ENCODE results near the gene BRD4. TPM values are rescaled to one million over a fixed set of nuclear protein-coding genes. Genes with fewer than 3 reads are reported as not detected.

BRD4 gene
- total RNA-seq: 109 TPM in 2 replicates

GRCh38 chr19:15332311-15332996 lies at the start of gene BRD4:
BRD4 (minus strand) TSS chr19:15332539; CDS start chr19:15273099, 59,440 bp downstream.
- Mint-ChIP-seq H3K27me3 (no peaks in the 10 kb centered on the region), H3K4me1 (peaks cover 29% of the 10 kb centered on the region), H3K27ac (peak within 1 kb of the TSS; percentile 96), H3K36me3 (ENCODE audit: low read depth) (peaks cover 26% of the 10 kb centered on the region), H3K4me3 (peak within 1 kb of the TSS; percentile 96), H3K9me3 (no peaks in the 10 kb centered on the region)
- peak; percentile 95 for DNase-seq
- intact Hi-C loops (cut with micrococcal nuclease): loop anchor here (5.0 kb wide), 1 partner anchor 45 kb away; the partner anchor contains the start of gene AKAP8

DNA sequence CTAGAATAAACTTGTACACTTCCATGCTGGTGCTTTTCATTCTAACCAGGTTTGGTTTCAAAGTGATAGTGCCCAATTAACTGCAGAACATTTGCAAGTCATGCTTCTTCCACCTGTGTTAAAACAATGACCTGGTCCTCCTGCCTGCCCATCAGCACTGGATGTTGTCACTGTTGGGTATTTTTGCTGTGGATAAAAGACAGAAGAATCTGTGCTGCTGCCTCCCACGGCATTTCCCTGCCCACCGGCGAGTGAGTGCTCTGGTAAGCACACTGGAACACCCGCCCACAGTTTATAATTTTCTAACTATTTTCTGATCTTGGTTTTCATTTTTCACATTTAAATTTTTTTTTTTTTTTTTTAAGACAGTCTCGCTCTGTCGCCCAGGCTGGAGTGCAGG lies 49.5 kb upstream of the BRD4 start:
- Mint-ChIP-seq H3K9me3 (no peaks in the 10 kb centered on the region), H3K36me3 (ENCODE audit: low read depth) (peaks cover 15% of the 10 kb centered on the region), H3K27me3 (peaks cover 2% of the 10 kb centered on the region), H3K4me1 (peaks cover 30% of the 10 kb centered on the region), H3K4me3 (peak overlapping the region; percentile 19), H3K27ac (peak overlapping the region; percentile 31)
- intact Hi-C loops (cut with micrococcal nuclease): no loop called here
- DNase-seq: no peak

DNA sequence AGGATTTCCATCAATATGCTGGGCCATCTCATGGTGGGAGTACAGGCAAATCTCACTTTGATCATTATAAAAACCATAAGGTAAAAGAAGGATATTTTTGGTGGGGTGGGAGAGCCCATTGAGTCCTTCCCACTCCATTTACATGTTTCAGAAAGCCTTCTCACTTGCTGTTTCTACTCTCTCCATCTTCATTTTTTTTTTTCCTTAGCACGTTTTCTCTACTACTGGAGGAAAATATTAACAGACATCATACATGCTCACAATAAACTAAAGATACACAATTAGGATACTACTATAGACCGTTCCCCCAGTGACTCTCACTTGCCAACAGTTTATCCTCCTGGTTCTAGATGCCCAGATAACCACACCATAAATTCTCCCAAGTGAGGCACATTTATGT lies 49.1 kb upstream of the BRD4 start:
- peaks cover 2% of the 10 kb centered on the region for H3K27me3 Mint-ChIP-seq
- intact Hi-C loops (cut with micrococcal nuclease): no loop called here
- peaks cover 33% of the 10 kb centered on the region for H3K4me1 Mint-ChIP-seq
- peak overlapping the region; percentile 19 for H3K4me3 Mint-ChIP-seq
- peaks cover 17% of the 10 kb centered on the region for H3K36me3 Mint-ChIP-seq (ENCODE audit: low read depth)
- H3K9me3 Mint-ChIP-seq: no peaks in the 10 kb centered on the region
- no peak for DNase-seq
- H3K27ac Mint-ChIP-seq: peak overlapping the region; percentile 31

DNA sequence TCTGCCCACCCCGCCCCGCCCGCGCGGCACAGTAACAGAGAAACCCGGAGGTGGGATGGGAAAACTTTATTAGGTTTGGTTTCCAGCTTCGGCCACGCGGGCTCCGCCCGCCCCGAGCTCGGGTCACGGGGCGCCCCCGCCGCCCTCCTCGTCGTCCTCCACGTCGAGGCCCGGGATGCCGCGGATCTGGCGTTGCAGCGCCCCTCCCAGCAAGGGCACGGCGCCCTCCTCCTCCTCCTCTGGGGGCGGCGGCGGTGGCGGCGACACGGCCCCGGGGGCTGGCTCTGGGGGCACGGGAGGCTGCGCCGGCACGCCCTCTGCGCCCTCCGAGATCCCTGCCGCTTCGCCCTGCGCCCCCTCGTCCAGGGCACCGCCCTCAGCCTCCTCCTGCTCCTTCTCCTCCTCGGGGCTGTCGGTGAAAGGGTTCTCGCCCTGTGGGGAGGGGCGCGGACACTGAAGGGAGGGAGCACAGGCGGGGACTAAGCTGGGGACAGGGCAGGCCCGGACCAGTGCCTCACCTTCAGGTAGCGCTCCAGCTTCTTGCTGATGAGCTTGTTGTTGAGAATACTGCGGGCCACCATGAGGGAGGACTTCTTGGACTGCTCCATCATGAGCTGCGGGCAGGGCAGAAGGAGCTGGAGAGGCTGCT lies 47.8 kb upstream of the BRD4 start:
- no peaks in the 10 kb centered on the region for H3K9me3 Mint-ChIP-seq
- intact Hi-C loops (cut with micrococcal nuclease): loop anchor here (1.0 to 5.0 kb wide), 6 partner anchors 39 to 255 kb away; partner anchors contain the start of gene BRD4
- peak overlapping the region; percentile 100 for H3K27ac Mint-ChIP-seq
- no peak for DNase-seq
- peaks cover 33% of the 10 kb centered on the region for H3K4me1 Mint-ChIP-seq
- H3K36me3 Mint-ChIP-seq (ENCODE audit: low read depth): peaks cover 15% of the 10 kb centered on the region
- peaks cover 2% of the 10 kb centered on the region for H3K27me3 Mint-ChIP-seq
- H3K4me3 Mint-ChIP-seq: peak overlapping the region; percentile 86

DNA sequence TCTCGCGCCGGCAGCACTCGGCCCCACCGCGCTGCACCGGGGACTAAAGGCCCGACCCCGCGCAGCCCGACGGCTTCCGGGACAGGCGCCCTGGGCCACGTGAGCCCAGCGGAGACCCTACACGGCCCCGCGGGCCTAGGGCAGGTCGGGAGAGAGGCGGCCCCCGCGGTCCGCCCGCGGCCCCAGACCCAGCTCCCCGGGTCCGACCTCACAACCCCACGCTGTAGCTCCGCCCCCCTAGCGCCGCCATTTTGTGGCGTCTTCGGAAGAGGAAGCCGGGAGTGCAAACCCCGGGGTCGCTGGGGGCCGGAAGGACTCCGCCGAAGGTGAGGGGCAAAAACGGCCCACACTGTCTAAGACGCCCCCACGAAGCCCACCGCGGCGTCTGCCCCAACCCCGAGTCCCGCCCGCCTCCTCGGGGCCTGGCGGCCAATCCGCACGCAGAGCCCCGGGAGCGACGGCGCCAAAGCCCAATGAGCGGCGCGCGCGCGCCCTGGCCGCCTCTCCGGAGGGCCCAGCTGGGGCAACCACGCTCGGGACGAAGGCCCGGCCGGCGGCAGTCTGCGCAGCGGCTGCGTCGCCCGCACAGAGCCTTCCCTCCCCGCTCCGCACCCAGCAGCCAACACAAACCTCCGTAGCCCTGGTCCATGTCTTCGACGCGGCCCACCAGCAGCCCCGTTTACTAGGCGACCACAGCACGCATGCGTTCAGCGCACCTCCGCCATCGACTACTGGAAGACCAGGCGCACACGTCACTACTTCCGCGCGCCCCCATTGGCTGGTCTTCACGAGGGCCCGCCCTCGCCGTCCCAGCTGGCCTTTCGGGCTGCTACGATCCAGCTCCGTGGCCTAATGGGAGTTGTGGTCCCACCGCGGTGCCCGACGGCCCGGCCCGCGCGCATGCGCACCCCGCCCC lies 47.0 kb upstream of the BRD4 start, which contains the start of gene AKAP8:
TSS of gene AKAP8 (minus strand) at position 705 of the 916 bp plus-strand sequence. CDS start at position 649, 56 bp downstream.
- DNase-seq: peak; percentile 99
- H3K9me3 Mint-ChIP-seq: no peaks in the 10 kb centered on the region
- intact Hi-C loops (cut with micrococcal nuclease): loop anchor here (1.0 to 5.0 kb wide), 6 partner anchors 40 to 254 kb away; partner anchors contain the start of gene BRD4
- H3K27me3 Mint-ChIP-seq: peaks cover 2% of the 10 kb centered on the region
- peak within 1 kb of the TSS; percentile 100 for H3K27ac Mint-ChIP-seq
- H3K36me3 Mint-ChIP-seq (ENCODE audit: low read depth): peaks cover 18% of the 10 kb centered on the region
- peak within 1 kb of the TSS; percentile 86 for H3K4me3 Mint-ChIP-seq
- H3K4me1 Mint-ChIP-seq: peaks cover 33% of the 10 kb centered on the region

DNA sequence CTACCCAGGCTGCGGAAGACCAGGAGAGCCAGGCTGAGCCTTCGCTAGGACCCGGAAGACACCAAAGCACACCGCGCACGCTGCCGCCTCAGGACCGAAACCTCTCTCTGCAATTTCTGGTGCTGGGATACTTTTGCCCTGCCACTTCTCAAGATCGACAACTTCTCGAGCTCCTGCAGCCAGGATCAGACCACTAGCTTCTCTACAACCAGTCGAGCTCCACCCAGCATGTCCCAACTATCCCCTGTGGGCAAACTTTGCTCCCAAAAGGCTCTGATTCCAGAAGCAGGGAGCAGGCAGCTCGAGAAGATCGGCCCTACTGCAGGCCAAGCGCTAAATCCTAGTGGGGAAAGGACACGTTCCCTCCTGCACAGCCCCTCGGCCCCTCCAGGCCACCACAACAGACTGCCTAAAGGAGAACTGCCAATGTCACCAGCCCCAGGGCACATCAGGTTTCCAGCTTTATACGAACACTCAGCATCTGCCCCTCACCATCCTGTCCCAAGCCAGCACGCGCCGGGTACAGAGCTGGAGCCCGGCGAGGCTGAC lies 46.3 kb upstream of the BRD4 start:
- Mint-ChIP-seq H3K27me3 (peaks cover 2% of the 10 kb centered on the region), H3K9me3 (no peaks in the 10 kb centered on the region), H3K27ac (peak overlapping the region; percentile 95), H3K4me1 (peaks cover 35% of the 10 kb centered on the region), H3K4me3 (peak overlapping the region; percentile 86), H3K36me3 (ENCODE audit: low read depth) (peaks cover 23% of the 10 kb centered on the region)
- peak; percentile 87 for DNase-seq
- intact Hi-C loops (cut with micrococcal nuclease): loop anchor here (1.0 to 5.0 kb wide), 7 partner anchors 41 to 253 kb away; partner anchors contain the start of gene BRD4

DNA sequence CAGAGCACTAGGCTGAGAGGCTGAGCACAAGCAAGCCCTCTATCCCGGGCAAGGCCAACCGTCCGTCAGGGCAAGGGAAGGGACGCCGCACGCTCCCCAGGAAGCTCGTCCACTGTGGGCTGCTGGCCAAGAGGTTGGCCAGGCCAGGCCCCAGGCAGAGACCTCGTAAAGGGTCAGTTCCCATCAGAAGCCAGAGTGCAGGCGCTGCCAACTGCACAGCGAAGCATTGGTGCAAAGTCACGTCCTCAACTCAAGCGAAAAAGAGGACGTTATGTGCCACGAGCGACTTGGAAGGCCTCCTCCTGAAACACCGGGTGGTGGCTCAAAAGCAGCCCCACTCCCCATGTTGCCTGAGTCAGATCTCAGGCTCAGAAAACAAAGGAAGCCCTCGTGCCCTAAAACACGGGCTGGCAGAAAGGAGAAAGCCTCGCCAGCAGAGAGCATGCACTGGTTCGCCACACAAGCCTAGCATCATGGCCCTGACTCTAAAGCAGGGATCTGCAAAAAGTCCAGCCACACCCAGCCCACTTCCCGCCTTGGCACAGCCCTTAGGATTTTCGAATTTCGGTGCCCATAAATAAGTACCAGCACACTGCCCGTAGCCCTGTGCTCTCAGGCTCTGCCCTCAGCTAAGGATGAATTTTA lies 42.6 kb upstream of the BRD4 start:
- Mint-ChIP-seq H3K27me3 (peaks cover 2% of the 10 kb centered on the region), H3K27ac (no peak overlapping the region), H3K4me3 (no peak overlapping the region), H3K36me3 (ENCODE audit: low read depth) (peaks cover 36% of the 10 kb centered on the region), H3K4me1 (peaks cover 25% of the 10 kb centered on the region), H3K9me3 (no peaks in the 10 kb centered on the region)
- no peak for DNase-seq
- intact Hi-C loops (cut with micrococcal nuclease): loop anchor here (5.0 kb wide), 2 partner anchors 43 to 83 kb away; partner anchors contain the start of gene BRD4

DNA sequence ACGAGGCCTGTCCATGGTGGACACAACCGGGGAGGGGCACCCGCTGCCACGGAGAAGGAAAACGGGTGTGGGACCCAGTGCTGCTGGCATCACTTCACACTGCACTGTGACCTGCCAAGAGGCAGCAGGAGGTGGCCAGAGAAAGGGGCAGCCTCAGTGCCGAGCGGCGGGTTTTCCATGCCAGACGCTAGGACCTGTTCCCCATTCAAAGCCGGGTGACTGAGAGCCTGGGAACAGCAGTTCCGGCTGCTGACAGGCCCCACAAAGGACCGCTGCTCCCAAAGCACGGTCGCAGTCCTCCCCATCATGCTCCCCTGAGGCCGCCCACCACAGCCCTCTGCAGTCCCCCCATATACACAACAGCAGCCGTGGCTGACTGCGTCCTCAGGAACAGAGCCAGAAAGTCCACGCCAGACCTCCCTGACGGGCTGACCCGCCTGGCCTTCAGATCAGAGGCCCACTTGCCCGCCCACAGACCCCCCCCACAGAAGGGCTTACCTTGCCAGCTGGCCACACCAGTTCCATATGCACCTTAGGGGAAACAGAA lies 41.8 kb upstream of the BRD4 start:
- no peaks in the 10 kb centered on the region for H3K27me3 Mint-ChIP-seq
- no peak overlapping the region for H3K27ac Mint-ChIP-seq
- peaks cover 23% of the 10 kb centered on the region for H3K4me1 Mint-ChIP-seq
- H3K4me3 Mint-ChIP-seq: no peak overlapping the region
- DNase-seq: no peak
- no peaks in the 10 kb centered on the region for H3K9me3 Mint-ChIP-seq
- intact Hi-C loops (cut with micrococcal nuclease): no loop called here
- H3K36me3 Mint-ChIP-seq (ENCODE audit: low read depth): peaks cover 35% of the 10 kb centered on the region

DNA sequence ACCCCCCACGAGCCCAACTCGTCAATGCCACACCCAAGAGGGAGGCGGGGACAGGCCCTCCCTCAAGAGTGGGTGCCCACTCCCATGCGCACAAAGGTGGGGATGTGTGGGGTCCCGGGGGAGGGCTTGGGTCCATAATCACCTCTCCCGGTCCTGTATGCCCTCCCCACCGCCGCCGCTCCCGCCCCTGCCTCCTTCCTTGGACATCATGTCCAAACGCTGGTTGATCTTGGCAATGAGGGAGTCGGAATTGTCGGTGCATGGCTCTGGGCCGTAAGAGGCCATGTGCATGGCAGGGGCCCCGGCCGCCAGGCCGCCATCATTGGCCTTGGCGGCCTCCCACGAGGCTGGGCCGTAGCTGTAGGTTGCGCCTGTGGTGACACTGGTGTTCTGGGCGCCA lies 41.3 kb upstream of the BRD4 start:
- Mint-ChIP-seq H3K4me1 (peaks cover 23% of the 10 kb centered on the region), H3K4me3 (no peak overlapping the region), H3K27ac (no peak overlapping the region), H3K9me3 (no peaks in the 10 kb centered on the region), H3K36me3 (ENCODE audit: low read depth) (peaks cover 39% of the 10 kb centered on the region), H3K27me3 (no peaks in the 10 kb centered on the region)
- no peak for DNase-seq
- intact Hi-C loops (cut with micrococcal nuclease): no loop called here

- peaks cover 19% of the 10 kb centered on the region for H3K4me1 Mint-ChIP-seq
- H3K4me3 Mint-ChIP-seq: no peak overlapping the region
- no peaks in the 10 kb centered on the region for H3K9me3 Mint-ChIP-seq
- no peak for DNase-seq
- intact Hi-C loops (cut with micrococcal nuclease): no loop called here
- H3K36me3 Mint-ChIP-seq (ENCODE audit: low read depth): peaks cover 39% of the 10 kb centered on the region
- H3K27ac Mint-ChIP-seq: no peak overlapping the region
- no peaks in the 10 kb centered on the region for H3K27me3 Mint-ChIP-seq
Measured at GRCh38 chr19:15372891-15373301, 40.6 kb upstream of the BRD4 start.

- Mint-ChIP-seq H3K9me3 (no peaks in the 10 kb centered on the region), H3K27ac (peak overlapping the region; percentile 69), H3K36me3 (ENCODE audit: low read depth) (peaks cover 42% of the 10 kb centered on the region), H3K4me3 (no peak overlapping the region), H3K4me1 (peaks cover 16% of the 10 kb centered on the region), H3K27me3 (no peaks in the 10 kb centered on the region)
- DNase-seq: no peak
- intact Hi-C loops (cut with micrococcal nuclease): no loop called here
Measured at GRCh38 chr19:15372470-15372869, 40.1 kb upstream of the BRD4 start.

DNA sequence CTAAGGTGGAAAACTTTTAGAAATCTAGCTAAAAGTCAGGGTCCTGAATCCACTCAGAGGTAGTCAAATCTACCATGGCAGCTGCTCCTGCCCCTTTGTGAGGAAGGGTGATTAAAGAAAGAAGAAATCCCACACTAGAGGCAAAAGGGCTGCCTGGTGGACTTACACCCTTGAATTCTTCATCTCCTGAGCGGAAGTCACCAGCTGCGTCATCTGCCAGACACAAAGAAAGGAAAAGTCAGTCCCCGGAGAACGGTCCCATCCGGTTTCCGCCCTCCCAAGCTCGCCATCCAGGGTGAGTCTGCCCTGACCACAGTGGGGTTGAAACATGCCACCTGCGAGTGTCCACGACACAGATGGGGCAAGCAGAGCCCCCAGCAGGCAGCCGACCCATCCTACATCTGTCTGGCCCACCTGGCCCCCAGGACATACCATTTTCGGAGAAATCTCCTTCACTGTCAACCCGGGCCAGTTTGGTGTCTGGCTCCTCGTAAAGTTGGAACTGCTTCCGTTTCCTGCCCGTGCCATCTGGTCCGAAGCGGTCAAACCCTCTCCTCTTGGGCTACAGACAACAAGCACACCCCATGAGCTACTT lies 39.5 kb upstream of the BRD4 start:
- Mint-ChIP-seq H3K4me1 (peaks cover 12% of the 10 kb centered on the region), H3K9me3 (no peaks in the 10 kb centered on the region), H3K4me3 (no peak overlapping the region), H3K36me3 (ENCODE audit: low read depth) (peaks cover 47% of the 10 kb centered on the region), H3K27me3 (no peaks in the 10 kb centered on the region), H3K27ac (peak overlapping the region; percentile 56)
- intact Hi-C loops (cut with micrococcal nuclease): no loop called here
- DNase-seq: no peak

All from activated CD4-positive, alpha-beta T cell treated with anti-CD3 and anti-CD28 coated beads, Interleukin-2, amount 10 ng/mL, durations not matched to agents 24 days and 14 days (primary cell).